GM08714 (cell line): Measurements from ENCODE around the gene RGS6.

ENCODE experiments used
- H3K4me3 ChIP-seq: fragments of 200-500 bp; sonication (Bioruptor generic); 2 replicates; pipeline ENCODE4 v1.5.1; 2014; ENCODE audit warnings: mild to moderate bottlenecking, low read length, inconsistent platforms
- ZNF274 ChIP-seq: IDR thresholded peaks from 2 replicates; pipeline ENCODE4 v1.6.1; 2012; ENCODE audit warnings: mild to moderate bottlenecking, low read depth, low read length

The RGS6 gene

GRCh38 chr14:72023128-72024042 is 91.2 kb downstream of the RGS6 start:
- TF ChIP-seq ZNF274, result no peak
- no peak overlapping the region for H3K4me3 ChIP-seq

GRCh38 chr14:72024043-72024407 is 91.8 kb downstream of the RGS6 start:
- no peak for TF ChIP-seq ZNF274
- H3K4me3 ChIP-seq, result no peak overlapping the region

GRCh38 chr14:72024504-72024903 is 92.3 kb downstream of the RGS6 start:
- no peak for TF ChIP-seq ZNF274
- H3K4me3 ChIP-seq, result no peak overlapping the region

- H3K4me3 ChIP-seq, result no peak overlapping the region
- no peak for TF ChIP-seq ZNF274
Observed at GRCh38 chr14:72026536-72026935, 94.3 kb downstream of the RGS6 start.

GRCh38 chr14:72027061-72027460 is 94.8 kb downstream of the RGS6 start:
- H3K4me3 ChIP-seq, result no peak overlapping the region
- TF ChIP-seq ZNF274, result no peak

- no peak overlapping the region for H3K4me3 ChIP-seq
- TF ChIP-seq ZNF274, result no peak
Observed at GRCh38 chr14:72033365-72033764, 101.1 kb downstream of the RGS6 start.

- no peak overlapping the region for H3K4me3 ChIP-seq
- no peak for TF ChIP-seq ZNF274
Observed at GRCh38 chr14:72040528-72040927, 108.3 kb downstream of the RGS6 start.

- no peak overlapping the region for H3K4me3 ChIP-seq
- no peak for TF ChIP-seq ZNF274
Observed at GRCh38 chr14:72045271-72045670, 113.0 kb downstream of the RGS6 start.

GRCh38 chr14:72045885-72046284 is 113.7 kb downstream of the RGS6 start:
- H3K4me3 ChIP-seq, result no peak overlapping the region
- no peak for TF ChIP-seq ZNF274

GRCh38 chr14:72049462-72049861 is 117.2 kb downstream of the RGS6 start:
- no peak overlapping the region for H3K4me3 ChIP-seq
- no peak for TF ChIP-seq ZNF274

GRCh38 chr14:72052356-72052755 is 120.1 kb downstream of the RGS6 start:
- no peak for TF ChIP-seq ZNF274
- H3K4me3 ChIP-seq, result no peak overlapping the region

- no peak for TF ChIP-seq ZNF274
- no peak overlapping the region for H3K4me3 ChIP-seq
Observed at GRCh38 chr14:72053651-72054050, 121.4 kb downstream of the RGS6 start.

GRCh38 chr14:72054911-72055310 is 122.7 kb downstream of the RGS6 start:
- TF ChIP-seq ZNF274, result no peak
- no peak overlapping the region for H3K4me3 ChIP-seq

- TF ChIP-seq ZNF274, result no peak
- no peak overlapping the region for H3K4me3 ChIP-seq
Observed at GRCh38 chr14:72057701-72058285, 125.6 kb downstream of the RGS6 start.

GRCh38 chr14:72060460-72060859 is 128.2 kb downstream of the RGS6 start:
- no peak overlapping the region for H3K4me3 ChIP-seq
- TF ChIP-seq ZNF274, result no peak
